ENCODE measurements around the gene MMD2.

- TF ChIP-seq CTCF (IDR thresholded peaks at IDR 0.05) (no peak), POLR2A (IDR thresholded peaks at IDR 0.05) (no peak), EP300 (IDR thresholded peaks at IDR 0.05) (no peak)
Observed at GRCh38 chr7:4911111-4911828, 47.7 kb downstream of the MMD2 start.

All from tibial nerve (tissue), 4 donors.